H1 (cell line): ENCODE results near the gene PSMC3. TPM values are rescaled to one million over a fixed set of nuclear protein-coding genes. Genes with fewer than 3 reads are reported as not detected.

Experiments
- CTCF ChIA-PET: fragments of 300-600 bp; sonication (Branson Sonifier 250); formaldehyde crosslinking; loops from one replicate; lab custom pipeline; 2021; ENCODE audit not compliant: partially characterized antibody; lab: Charles Lee
- POLR2A ChIA-PET: fragments of 300-600 bp; sonication (Branson Sonifier 250); formaldehyde crosslinking; loops from one replicate; lab custom pipeline; 2021; ENCODE audit warnings: inconsistent platforms; ENCODE audit not compliant: partially characterized antibody; lab: Charles Lee
- DNase-seq, 2 experiments: peaks; one replicate each; pipeline versions ENCODE4 v3.0.0 to v3.0.0-alpha.2; 2010 to 2022; ENCODE audit warnings: low spot score in 2 of 2, low read depth in 1 of 2, mixed read lengths in 1 of 2
- FAIRE-seq: peaks from 2 replicates; lab custom pipeline; 2011; peaks lifted over from hg19 to GRCh38; lab: Jason Lieb, UNC
- H2AFZ ChIP-seq: 2 replicates; pipeline ENCODE4 v1.8.1; 2012; ENCODE audit warnings: low read length, inconsistent platforms
- H2AK5ac ChIP-seq: 2 replicates; pipeline ENCODE4 v1.6.1; 2013; ENCODE audit warnings: low read depth, low read length
- H2BK120ac ChIP-seq: replicated peaks from 2 replicates; pipeline ENCODE3; 2013; ENCODE audit warnings: low read depth, low read length, inconsistent platforms
- H2BK12ac ChIP-seq: 2 replicates; pipeline ENCODE4 v1.6.1; 2013; ENCODE audit warnings: low read depth, low read length
- H2BK15ac ChIP-seq: 2 replicates; pipeline ENCODE4 v1.6.1; 2013; ENCODE audit warnings: low read length
- H2BK20ac ChIP-seq: 2 replicates; pipeline ENCODE4 v1.6.1; 2013; ENCODE audit warnings: low read length
- H2BK5ac ChIP-seq: 2 replicates; pipeline ENCODE4 v1.6.1; 2013; ENCODE audit warnings: low read depth, low read length
- H3K14ac ChIP-seq: 2 replicates; pipeline ENCODE4 v1.6.1; 2013; ENCODE audit warnings: inconsistent platforms; ENCODE audit not compliant: insufficient read length
- H3K18ac ChIP-seq: 2 replicates; pipeline ENCODE4 v1.6.1; 2013; ENCODE audit warnings: low read length; ENCODE audit errors: extremely low read depth
- H3K23ac ChIP-seq: 2 replicates; pipeline ENCODE4 v1.6.1; 2013; ENCODE audit warnings: inconsistent platforms; ENCODE audit not compliant: insufficient read length
- H3K23me2 ChIP-seq: 2 replicates; pipeline ENCODE4 v1.6.1; 2013; ENCODE audit warnings: low read depth, low read length
- H3K27ac ChIP-seq: 2 replicates; pipeline ENCODE4 v1.6.1; 2011; ENCODE audit warnings: low read depth, low read length, inconsistent platforms
- H3K27me3 ChIP-seq, 4 experiments: replicated peaks in 1 of 4; 1 replicate in 1 of 4; 2 replicates in 3 of 4; pipeline versions ENCODE4 v1.6.1 to v1.8.1; 2011 to 2013; ENCODE audit warnings: low read length in 3 of 4, mild to moderate bottlenecking in 3 of 4, inconsistent platforms in 2 of 4, mixed read lengths in 2 of 4, moderate library complexity in 1 of 4; ENCODE audit not compliant: control insufficient read depth in 3 of 4, insufficient read depth in 3 of 4; ENCODE audit errors: extremely low read depth in 1 of 4
- H3K36me3 ChIP-seq, 4 experiments: 2 replicates each; pipeline versions ENCODE4 v1.6.1 to v1.8.1; 2011 to 2013; ENCODE audit warnings: mild to moderate bottlenecking in 4 of 4, low read length in 3 of 4, moderate library complexity in 2 of 4, control low read depth in 1 of 4, inconsistent platforms in 1 of 4; ENCODE audit not compliant: insufficient read depth in 4 of 4, control insufficient read depth in 2 of 4
- H3K4ac ChIP-seq: replicated peaks from 2 replicates; pipeline ENCODE3; 2013; ENCODE audit warnings: low read length, low read depth, mixed read lengths, inconsistent platforms; ENCODE audit not compliant: insufficient read length
- H3K4me1 ChIP-seq, 4 experiments: replicated peaks in 1 of 4; 1 replicate in 1 of 4; 2 replicates in 3 of 4; pipeline versions ENCODE4 v1.6.1 to v1.8.1; 2011 to 2013; ENCODE audit warnings: low read length in 3 of 4, inconsistent platforms in 2 of 4, mixed read lengths in 1 of 4; ENCODE audit not compliant: insufficient read depth in 4 of 4, control insufficient read depth in 3 of 4
- H3K4me2 ChIP-seq, 2 experiments: 2 replicates each; pipeline versions ENCODE4 v1.6.1 to v1.8.1; 2011 to 2013; ENCODE audit warnings: low read depth in 2 of 2, low read length in 2 of 2, control low read depth in 1 of 2, inconsistent platforms in 1 of 2, mild to moderate bottlenecking in 1 of 2; ENCODE audit not compliant: insufficient read depth in 1 of 2
- H3K4me3 ChIP-seq, 4 experiments: fragments of 200-600, 300-600 bp in 1 of 4; sonication (generic), shearing (Covaris generic), sonication (Bioruptor Twin) in 1 of 4; 2 replicates each; pipeline versions ENCODE4 v1.5.1 to v1.8.1; 2011 to 2016; ENCODE audit warnings: low read length in 4 of 4, low read depth in 3 of 4, control low read depth in 2 of 4, inconsistent platforms in 2 of 4, mild to moderate bottlenecking in 2 of 4, mixed read lengths in 1 of 4, moderate library complexity in 1 of 4; ENCODE audit not compliant: insufficient read depth in 2 of 4; ENCODE audit errors: extremely low read depth in 1 of 4
- H3K56ac ChIP-seq: replicated peaks from 2 replicates; pipeline ENCODE3; 2013; ENCODE audit warnings: low read depth, mild to moderate bottlenecking, mixed read lengths, low read length, inconsistent platforms; ENCODE audit not compliant: insufficient read length
- H3K79me1 ChIP-seq: 2 replicates; pipeline ENCODE4 v1.6.1; 2013; ENCODE audit warnings: low read depth, low read length, control low read depth
- H3K79me2 ChIP-seq, 2 experiments: 2 replicates each; pipeline versions ENCODE4 v1.6.1 to v1.8.1; 2012 to 2013; ENCODE audit warnings: low read length in 2 of 2, mild to moderate bottlenecking in 2 of 2, inconsistent platforms in 1 of 2; ENCODE audit not compliant: insufficient read depth in 2 of 2, control insufficient read depth in 1 of 2
- H3K9ac ChIP-seq, 4 experiments: replicated peaks in 1 of 4; 1 replicate in 1 of 4; 2 replicates in 3 of 4; pipeline versions ENCODE4 v1.6.1 to v1.8.1; 2011 to 2013; ENCODE audit warnings: low read depth in 3 of 4, low read length in 3 of 4, control low read depth in 2 of 4, mild to moderate bottlenecking in 2 of 4, moderate library complexity in 2 of 4, inconsistent platforms in 1 of 4; ENCODE audit errors: extremely low read depth in 1 of 4
- H3K9me3 ChIP-seq, 2 experiments: 2 replicates each; pipeline versions ENCODE4 v1.6.1 to v1.8.1; 2012 to 2013; ENCODE audit warnings: mild to moderate bottlenecking in 2 of 2, moderate library complexity in 2 of 2, control low read depth in 1 of 2, inconsistent platforms in 1 of 2, low read depth in 1 of 2, low read length in 1 of 2, mixed read lengths in 1 of 2; ENCODE audit not compliant: insufficient read depth in 2 of 2
- H4K20me1 ChIP-seq, 2 experiments: replicated peaks in 1 of 2; 2 replicates each; pipeline versions ENCODE3 to v1.8.1; 2011 to 2013; ENCODE audit warnings: inconsistent platforms in 2 of 2, low read length in 2 of 2, mild to moderate bottlenecking in 1 of 2; ENCODE audit not compliant: insufficient read depth in 2 of 2, control insufficient read depth in 1 of 2
- H4K5ac ChIP-seq: 2 replicates; pipeline ENCODE4 v1.6.1; 2013; ENCODE audit warnings: low read length, low read depth, mixed read lengths, inconsistent platforms; ENCODE audit not compliant: insufficient read length
- H4K8ac ChIP-seq: 2 replicates; pipeline ENCODE4 v1.8.0; 2013; ENCODE audit warnings: mild to moderate bottlenecking, moderate library complexity, low read length, inconsistent platforms; ENCODE audit not compliant: insufficient read depth; ENCODE audit errors: extremely low read depth
- H4K91ac ChIP-seq: replicated peaks from 2 replicates; pipeline ENCODE3; 2013; ENCODE audit warnings: low read length, mixed read lengths, inconsistent platforms; ENCODE audit not compliant: insufficient read length
- SP4 ChIP-seq: IDR thresholded peaks from 2 replicates; pipeline ENCODE4 v1.6.1; 2012; ENCODE audit warnings: low read length, inconsistent platforms
- TEAD4 ChIP-seq: IDR thresholded peaks from 2 replicates; pipeline ENCODE4 v1.6.1; 2012; ENCODE audit warnings: low read depth, low read length, inconsistent platforms, mixed read lengths
- YY1 ChIP-seq: IDR thresholded peaks from 2 replicates; pipeline ENCODE4 v1.6.1; 2011; ENCODE audit warnings: low read depth, mild to moderate bottlenecking, low read length
- WGBS, 2 experiments: shearing (Covaris generic) in 1 of 2; methylation state at CpG; one replicate each; pipeline versions ENCODE4 v1.1.6 to v1.1.7; 2013 to 2015; ENCODE audit warnings: low lambda C conversion rate in 2 of 2, mixed read lengths in 2 of 2, inconsistent platforms in 1 of 2, low coverage in 1 of 2, missing lambda C conversion rate in 1 of 2; ENCODE audit not compliant: insufficient replicate concordance in 2 of 2, insufficient coverage in 1 of 2, insufficient read length in 1 of 2; ENCODE audit errors: extremely low coverage in 1 of 2, missing lambda C conversion rate in 1 of 2; 5-methylcytosine and 5-hydroxymethylcytosine counted together
- polyA plus RNA-seq, 7 experiments: library from polyadenylated mRNA; depleted of rRNA in 3 of 7; stranded (reverse) in 5 of 7; unstranded in 2 of 7; fragments of >200 nt in 5 of 7; fragments of 200-250 nt in 2 of 7; gene quantifications; 1 replicate in 5 of 7; 2 replicates in 1 of 7; 4 replicates in 1 of 7; pipeline versions ENCODE4 v1.2.1 to v1.2.3, GENCODE V29; 2011 to 2013; ENCODE audit warnings: missing spikeins in 2 of 7, mixed read lengths in 2 of 7
- total RNA-seq: library from RNA; stranded (reverse); fragmentation: NEBNext Ultra II Directional; extraction: Animal tissue kit (Norgen Biotek cat#: 25700); gene quantifications from 2 replicates; pipeline ENCODE4 v1.2.1, GENCODE V29; 2021

The PSMC3 gene
- total and polyA plus RNA-seq, 2 of the 8 experiments (the other 6 are each of a cell fraction or from before 2014, with no cell fraction given) = 105 to 160 TPM

DNA sequence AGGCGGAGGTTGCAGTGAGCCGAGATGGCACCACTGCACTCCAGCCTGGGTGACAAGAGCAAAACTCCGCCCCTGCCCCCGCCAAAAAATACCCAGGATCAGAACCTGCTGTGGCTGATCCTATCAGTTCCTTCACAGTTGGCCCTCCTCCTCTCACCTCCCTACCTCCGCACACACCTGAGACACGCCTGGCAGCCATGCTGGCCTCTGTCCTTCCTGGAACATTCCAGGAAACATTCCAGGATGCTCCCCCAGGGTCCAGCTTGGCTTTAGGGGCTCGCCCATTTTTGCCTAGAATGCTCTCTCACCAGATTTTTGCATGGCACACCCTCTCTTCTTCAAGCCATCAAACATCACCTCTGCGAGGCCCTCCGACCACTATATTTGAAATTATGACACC, 20.6 kb upstream of the PSMC3 start:
- no peak overlapping the region for H3K18ac ChIP-seq
- FAIRE-seq = no peak
- no peak overlapping the region for H3K14ac ChIP-seq
- H3K27ac ChIP-seq = no peak overlapping the region
- H3K23ac ChIP-seq = no peak overlapping the region
- no peaks in the 10 kb centered on the region for H3K79me1 ChIP-seq
- no peaks in the 10 kb centered on the region for H3K23me2 ChIP-seq
- 97% methylated on average over 9 of the region's 9 CpGs; no CpG with 5 or more reads in 1 of the 2 experiments for WGBS, 2 experiments
- no peak overlapping the region for H3K4me3 ChIP-seq
- H3K4me1 ChIP-seq = no peaks in the 10 kb centered on the region; a peak in 2 of 7 replicates
- H4K91ac ChIP-seq = no peak overlapping the region
- H4K8ac ChIP-seq = no peak overlapping the region
- no peak overlapping the region for H2AFZ ChIP-seq
- no peaks in the 10 kb centered on the region for H3K79me2 ChIP-seq
- H3K56ac ChIP-seq = no peak overlapping the region
- no peak overlapping the region for H2BK120ac ChIP-seq
- no peak overlapping the region for H3K4me2 ChIP-seq
- no peak overlapping the region for H2BK5ac ChIP-seq
- H2BK12ac ChIP-seq = no peak overlapping the region
- H3K36me3 ChIP-seq = no peaks in the 10 kb centered on the region
- DNase-seq = no peak
- TF ChIP-seq TEAD4 (peak; percentile 86), SP4 (no peak), YY1 (peak; percentile 39; the same call in 1 of the 2 replicates)
- TF ChIP-seq, all 59 proteins: peak for 2
- no peak overlapping the region for H2BK15ac ChIP-seq
- no peak overlapping the region for H4K5ac ChIP-seq
- H3K4ac ChIP-seq = no peak overlapping the region
- H2BK20ac ChIP-seq = no peak overlapping the region
- POLR2A ChIA-PET = no interaction called here
- H3K27me3 ChIP-seq = no peaks in the 10 kb centered on the region
- H2AK5ac ChIP-seq = no peak overlapping the region
- CTCF ChIA-PET = no interaction called here
- no peak overlapping the region for H3K9ac ChIP-seq
- no peaks in the 10 kb centered on the region for H3K9me3 ChIP-seq
- no peaks in the 10 kb centered on the region for H4K20me1 ChIP-seq
